GM04504 (cell line): ENCODE results near the gene CPA5.

ENCODE experiments used
- DNase-seq: peaks from one replicate; pipeline ENCODE4 v3.0.0-alpha.2; 2012; ENCODE audit warnings: low read depth

CPA5 gene

DNA sequence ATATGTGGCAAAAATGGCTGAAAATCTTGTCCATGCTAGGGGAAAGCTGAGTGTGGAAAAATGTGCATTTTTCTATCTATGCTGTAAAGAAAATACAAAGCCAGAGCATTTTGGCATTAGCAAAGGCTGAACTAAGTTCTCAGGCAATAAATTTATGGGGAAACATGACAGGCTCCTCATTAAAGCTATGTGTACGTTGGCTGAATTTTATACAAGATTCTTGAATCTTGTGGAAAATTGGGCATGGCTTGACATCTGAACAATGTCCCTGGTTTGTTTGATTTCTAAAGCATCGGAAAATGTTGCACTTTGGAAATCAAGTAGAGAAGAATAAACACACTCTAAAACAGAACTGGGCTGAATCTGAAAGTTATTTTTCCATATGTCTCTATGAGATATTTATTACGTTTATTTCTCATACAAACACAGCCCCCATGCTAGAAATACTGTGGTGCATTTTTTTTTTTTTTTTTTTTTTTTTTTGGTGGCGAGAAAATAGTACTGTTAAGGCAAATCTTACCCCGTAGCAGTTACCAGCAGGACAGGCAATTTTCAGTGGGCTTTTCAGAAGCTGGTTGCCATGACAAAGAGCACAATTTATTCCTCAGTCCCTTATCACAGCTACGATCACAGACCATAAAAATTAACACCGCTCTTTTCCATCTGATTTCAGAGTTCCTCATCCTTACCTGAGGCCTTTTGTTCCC, 52.6 kb downstream of the CPA5 start:
- DNase-seq = no peak

DNA sequence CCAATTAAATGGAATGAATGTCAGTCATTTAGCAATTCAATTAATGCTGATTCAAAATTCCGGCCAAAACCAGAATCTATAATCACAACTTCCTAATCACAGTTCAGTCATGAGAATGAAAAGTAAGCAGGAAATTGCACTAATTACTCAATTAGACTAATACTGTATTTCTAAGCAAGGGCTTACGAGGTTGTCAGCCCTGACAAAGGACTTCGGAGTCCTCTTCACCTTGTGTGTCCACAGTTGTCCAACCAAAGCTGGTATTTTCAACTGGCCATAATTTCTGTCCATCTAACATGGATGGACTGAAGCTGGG, 53.1 kb downstream of the CPA5 start:
- DNase-seq = no peak

DNA sequence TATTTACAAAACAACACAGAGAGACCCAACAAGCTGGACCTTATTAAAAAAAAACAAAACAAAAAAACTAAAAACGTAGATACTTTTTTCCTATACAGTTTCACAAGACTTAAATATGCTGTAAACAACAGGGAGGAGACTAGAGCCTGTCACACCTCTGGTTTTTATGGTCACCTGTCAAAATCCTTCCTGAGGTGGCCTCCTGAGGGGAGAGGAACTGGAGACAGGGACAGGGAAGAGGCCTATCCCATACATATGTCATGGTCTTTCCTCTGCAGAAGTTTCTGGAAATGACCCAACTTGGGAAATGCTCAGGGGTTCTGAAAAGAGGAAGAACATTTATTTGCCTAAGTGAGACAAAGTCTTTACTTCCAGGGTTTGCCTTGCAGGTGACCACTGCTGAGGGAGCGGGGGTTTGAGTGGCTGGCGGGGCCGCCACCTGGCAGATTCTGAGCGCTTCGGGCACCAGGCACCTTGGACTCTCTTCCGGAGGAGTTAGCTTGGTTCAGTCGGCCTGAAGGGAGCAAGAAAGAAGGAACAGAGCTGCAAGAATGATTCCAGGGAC, 54.0 kb downstream of the CPA5 start:
- DNase-seq = no peak

DNA sequence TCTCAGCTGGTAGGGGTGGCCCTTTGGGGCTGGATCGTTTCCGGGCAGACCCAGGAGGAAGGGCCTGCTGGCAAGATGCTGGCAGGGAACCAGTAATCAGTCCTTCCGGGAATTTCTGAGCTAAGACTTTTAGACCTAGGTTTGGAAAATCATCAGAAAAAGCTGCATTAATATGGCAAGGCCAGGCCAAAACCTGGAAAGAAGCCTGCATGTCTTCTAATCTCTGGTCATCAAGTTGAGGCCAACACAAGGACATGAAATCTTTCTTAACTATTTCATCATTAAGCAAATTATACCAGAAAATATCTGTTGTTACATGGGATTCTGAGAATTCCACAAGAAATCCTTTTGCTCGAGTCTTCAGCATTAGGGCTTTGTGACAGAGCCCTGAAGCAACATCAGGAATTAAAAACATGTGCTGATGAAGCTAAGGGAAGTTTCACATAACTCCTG, 55.5 kb downstream of the CPA5 start:
- peak; percentile 76 for DNase-seq

DNA sequence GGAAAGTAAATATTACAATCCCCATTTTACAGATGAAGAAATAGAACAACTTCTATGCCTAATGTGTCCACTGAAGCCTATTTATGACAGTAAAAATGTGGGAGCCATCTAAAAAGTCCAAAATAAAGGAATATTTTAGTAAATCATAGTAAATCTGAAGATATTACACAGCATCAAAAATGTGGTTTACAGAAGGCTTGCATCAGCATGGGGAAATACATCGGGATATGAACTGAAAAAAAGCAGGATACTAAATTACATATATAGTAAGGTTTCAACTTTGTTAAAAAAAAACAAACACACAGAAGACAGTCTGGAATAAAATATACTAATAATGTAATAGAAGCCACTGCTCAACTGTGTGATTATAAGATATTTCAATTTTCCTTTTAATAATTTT, 56.5 kb downstream of the CPA5 start:
- no peak for DNase-seq

DNA sequence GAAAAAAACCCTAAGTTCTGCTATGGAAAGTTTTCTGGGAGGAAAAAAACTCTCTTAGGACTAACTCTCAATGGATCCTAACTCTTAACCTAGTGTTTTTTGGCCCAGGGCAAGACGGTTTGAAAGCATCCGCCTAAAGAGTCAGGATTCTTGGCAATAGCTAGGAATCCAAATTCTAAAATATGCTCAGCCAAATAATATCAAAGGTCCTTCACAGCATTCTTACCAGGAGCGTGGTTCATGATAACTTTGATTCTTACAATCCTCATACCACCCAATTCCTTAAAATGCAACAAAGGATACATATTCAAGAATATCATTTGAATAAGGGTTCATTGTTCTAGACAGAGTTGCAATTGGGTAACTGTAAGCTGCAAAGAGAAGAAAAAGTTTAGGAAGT, 57.0 kb downstream of the CPA5 start:
- DNase-seq = no peak

DNA sequence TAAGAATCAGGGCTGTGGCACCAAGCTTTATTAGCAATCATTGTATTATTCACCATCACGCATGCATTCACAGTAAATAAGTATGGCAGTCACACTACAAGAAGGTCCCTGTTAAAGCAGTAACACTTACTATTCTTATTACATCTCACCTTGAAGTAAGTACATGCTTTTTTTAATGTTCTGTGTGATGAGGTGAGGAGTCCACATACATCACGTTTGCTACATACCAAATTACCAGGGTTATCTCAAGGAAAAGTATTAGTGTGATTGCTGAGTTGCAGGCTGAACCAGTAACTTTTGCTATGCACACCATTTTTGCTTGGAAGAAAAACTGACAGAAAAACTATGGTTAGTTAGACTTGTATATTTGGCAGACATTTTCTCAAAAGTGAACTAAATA, 60.4 kb downstream of the CPA5 start:
- no peak for DNase-seq

DNA sequence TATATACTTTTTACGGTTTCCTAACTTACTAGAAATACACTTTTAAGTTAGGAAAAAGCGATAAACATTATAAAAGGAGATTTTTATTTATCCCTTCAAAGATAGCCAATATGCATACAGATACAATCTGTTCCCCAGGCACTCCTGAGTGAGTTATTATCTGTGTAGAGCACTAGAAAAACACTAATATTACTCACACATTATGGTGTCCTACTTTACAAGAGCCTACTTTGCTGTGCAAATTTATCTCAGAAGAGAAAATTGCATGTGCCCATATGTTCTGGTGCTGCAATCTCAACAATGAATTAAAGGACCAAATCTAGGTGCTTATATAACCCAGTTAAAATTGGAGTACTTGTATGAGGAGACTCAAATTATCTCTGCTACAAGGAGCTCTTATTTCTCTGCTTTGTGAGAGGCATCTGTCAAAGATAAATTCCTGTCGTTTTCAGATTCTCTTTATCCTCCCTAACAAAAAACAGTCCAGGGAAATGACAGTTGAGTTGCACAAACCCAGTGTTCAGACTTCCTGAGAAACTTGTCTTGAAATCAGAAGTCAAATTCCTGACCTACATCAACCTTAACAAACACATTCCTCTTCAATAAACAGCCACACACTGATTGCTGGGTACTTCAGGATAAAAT, 64.6 kb downstream of the CPA5 start:
- no peak for DNase-seq

DNA sequence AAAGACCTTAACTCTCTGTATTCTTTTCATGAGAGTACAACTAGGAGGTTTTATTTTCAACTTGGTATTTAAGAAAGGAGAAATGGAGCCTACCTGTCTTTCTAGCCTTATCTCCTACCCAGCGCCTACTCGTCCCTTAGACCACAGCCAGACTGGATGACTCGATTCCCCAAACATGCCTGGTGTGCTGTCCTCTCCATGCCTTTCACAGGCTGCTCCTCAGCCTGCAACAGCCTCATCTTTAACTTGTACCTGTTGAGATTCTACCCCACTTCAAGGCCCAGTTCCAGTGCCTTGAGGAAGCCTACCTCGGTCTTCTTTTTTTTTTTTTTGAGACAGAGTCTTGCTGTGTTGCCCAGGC, 65.1 kb downstream of the CPA5 start:
- no peak for DNase-seq

DNA sequence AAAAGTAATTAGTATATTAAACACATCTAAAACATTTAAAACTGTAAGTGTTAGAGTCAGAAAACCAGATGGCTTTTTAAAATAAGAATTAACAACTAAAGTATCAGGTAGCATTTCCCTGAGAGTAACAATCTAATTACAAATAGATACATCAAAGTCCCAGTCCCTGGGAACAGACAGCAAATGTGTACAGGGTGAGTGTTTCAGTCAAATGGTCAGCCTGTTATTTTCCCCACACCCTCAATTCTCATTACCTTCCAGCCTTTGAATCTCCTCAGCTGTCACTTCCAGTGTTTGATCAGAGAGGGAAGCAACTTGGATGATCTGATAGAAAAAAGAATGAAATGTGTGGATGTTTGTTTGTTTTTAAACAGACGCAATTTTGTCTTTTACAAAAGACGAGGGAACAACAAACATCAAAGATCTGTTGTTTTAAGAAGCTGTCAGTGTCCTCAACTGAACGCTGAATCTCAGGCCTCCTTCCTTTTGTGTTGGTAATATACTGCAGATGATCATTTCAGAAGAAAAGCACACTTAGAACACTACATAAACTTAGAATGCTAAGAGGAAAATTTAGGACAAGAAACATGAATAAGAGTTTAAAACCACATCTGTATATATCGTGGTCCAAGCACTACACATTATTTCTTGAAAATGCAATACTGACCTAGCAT, 66.4 kb downstream of the CPA5 start:
- no peak for DNase-seq

DNA sequence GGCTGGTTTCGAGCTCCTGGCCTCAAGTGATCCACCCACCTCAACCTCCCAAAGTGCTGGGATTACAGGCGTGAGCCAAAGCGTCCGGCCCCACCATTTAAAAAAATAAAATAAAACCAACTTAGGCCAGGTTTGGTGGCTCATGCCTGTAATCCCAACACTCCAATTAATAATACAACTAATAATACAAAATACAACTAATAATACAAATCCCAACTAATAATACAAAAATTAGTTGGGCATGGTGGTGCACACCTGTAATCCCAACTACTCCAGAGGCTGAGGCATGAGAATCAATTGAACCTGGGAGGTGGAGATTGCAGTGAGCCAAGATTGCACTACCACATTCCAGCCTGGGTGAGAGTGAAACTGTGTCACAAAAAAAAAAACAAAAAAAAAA, 68.6 kb downstream of the CPA5 start:
- DNase-seq = no peak

DNA sequence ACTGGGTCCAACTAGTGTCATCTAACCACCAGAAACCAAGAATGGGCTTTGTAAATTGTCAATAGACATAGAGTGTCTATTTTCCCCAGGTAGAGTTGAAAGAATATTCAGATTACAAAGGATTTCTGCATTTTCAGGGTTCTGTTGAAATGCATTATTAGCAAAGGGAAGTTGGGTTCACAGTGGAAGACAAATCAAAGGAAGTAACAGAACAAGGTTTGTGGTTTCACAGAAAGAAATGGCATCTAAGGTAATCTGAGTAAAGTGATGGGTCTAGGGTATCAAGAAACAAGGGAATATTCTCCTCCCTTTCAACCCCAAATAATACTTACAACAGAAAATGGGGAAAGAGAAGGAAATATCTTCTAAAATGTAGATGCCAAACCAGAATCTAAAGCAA, 70.4 kb downstream of the CPA5 start:
- DNase-seq = no peak

DNA sequence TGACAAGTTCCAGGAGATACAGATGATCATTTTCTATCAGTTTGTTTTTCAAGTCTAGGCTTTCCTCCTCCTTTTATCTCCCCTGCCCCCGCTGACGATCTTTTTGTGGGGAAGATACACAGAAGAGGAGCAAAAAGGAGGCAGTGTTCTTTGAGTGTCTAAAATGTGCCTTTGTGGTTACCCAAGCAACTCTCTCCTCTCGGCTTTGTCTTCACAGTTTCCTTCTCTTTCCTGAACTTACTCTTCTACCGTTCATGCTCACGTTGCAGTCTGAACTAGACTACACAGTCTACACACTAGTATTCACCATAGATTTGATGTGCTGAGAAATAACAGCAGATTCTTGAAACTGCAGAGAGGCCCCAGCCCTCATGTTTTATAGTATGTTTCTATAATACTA, 72.6 kb downstream of the CPA5 start:
- DNase-seq = no peak

DNA sequence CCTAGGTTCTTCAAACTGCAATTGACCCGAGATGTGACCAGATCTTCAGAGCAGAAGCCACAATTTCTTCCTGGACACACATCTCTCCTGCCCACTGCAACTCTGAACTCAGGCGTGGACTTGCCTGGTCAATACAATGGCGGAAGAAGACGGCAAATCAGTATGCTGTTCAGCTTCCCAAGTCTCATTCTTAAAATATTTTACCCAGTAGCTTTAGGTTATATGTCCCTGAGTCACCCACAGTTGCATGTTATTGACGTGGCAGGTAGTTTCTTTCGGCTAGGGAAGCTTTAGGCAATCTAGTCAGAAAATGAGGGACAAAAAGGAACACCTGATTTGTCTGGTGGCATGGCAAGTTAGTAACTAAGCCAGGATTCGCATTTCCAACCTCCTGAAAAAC, 73.7 kb downstream of the CPA5 start:
- DNase-seq = no peak
